ENCODE results near the gene CIZ1. TPM values are rescaled to one million over a fixed set of nuclear protein-coding genes. Genes with fewer than 3 reads are reported as not detected.
"Not testable (repeated sequence)": the region's sequence is repeated elsewhere in the genome, so short reads cannot be mapped to it uniquely, and the experiment has no call there.

CIZ1 gene
- total and polyA plus RNA-seq, 2 donors, result 25.4 to 36.5 TPM

DNA sequence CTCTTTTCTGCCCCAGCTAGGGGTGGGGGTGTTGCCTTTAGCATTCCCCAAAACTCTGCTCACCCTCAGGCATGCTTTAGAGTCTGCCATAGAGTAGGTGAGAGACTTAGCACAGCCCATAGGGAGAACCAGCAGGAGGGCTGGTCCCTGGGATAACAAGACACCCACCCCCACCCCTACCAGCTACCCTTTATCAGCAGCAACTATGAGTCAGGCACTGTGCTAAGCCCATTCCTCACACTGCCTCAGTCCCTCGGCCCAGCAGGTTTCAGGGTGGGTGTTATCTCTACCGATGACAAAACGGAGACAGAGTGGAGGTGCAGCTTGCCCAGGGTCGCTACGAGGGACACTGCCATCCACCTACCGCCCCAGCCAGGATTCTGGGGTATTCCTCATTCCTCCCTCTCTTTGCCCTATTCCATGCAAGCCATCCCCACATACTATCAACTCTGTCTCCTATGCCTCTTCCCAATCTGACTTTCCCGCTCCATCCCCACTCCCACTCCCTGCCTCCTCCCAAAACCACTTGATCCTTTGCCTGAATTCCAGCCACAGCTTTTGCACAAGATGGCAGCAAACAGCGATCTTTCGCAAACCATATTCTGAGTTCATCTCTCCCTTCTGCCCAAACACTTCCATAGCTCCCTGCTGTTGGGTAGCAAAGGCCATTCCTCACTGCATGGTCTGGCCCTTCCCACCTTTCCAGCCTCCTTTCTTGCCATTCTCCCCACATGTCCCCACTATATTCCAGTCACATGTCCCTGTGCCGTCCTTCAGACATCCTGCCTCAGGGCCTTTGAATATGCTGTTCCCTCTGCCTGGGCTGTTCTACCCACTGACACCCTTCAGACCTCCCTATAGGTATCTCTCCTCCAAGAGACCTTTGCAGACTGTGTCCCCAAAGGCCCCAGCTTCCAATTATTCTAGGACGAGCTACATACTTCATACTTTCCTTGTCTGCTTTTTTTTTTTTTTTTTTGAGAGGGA is 5.1 kb downstream of the CIZ1 start:
- Histone ChIP-seq H3K4me3 (ENCODE audit: low read length in 2 of 2) (no peak overlapping the region), H3K27ac (ENCODE audit: low read depth in 1 of 2, low read length in 1 of 2) (no peak overlapping the region), H3K9me3 (ENCODE audit: control insufficient read depth in 2 of 2, insufficient read depth in 1 of 2, low read length in 1 of 2) (no peaks in the 10 kb centered on the region), H3K36me3 (ENCODE audit: control insufficient read depth in 2 of 2, insufficient read depth in 2 of 2, low read length in 1 of 2) (peaks cover 36 to 57% of the 10 kb centered on the region in 2 donors), H3K4me1 (ENCODE audit: control insufficient read depth in 2 of 2, insufficient read depth in 2 of 2, low read length in 2 of 2) (peaks cover 6 to 12% of the 10 kb centered on the region in 2 donors), H3K27me3 (ENCODE audit: control insufficient read depth in 2 of 2, insufficient read depth in 1 of 2, low read length in 1 of 2) (no peaks in the 10 kb centered on the region)
- DNase-seq (ENCODE audit: low read depth in 6 of 9, low spot score in 9 of 9), result no peak
- WGBS, result 98% methylated on average over 11 of the region's 11 CpGs

GRCh38 chr9:128182893-128183588 is 8.3 kb downstream of the CIZ1 start:
- H3K9me3 ChIP-seq (ENCODE audit: control insufficient read depth in 2 of 2, insufficient read depth in 1 of 2, low read length in 1 of 2), result peaks cover 6 to 26% of the 10 kb centered on the region in 2 donors
- H3K27ac ChIP-seq (ENCODE audit: low read depth in 1 of 2, low read length in 1 of 2), result no peak overlapping the region

DNA sequence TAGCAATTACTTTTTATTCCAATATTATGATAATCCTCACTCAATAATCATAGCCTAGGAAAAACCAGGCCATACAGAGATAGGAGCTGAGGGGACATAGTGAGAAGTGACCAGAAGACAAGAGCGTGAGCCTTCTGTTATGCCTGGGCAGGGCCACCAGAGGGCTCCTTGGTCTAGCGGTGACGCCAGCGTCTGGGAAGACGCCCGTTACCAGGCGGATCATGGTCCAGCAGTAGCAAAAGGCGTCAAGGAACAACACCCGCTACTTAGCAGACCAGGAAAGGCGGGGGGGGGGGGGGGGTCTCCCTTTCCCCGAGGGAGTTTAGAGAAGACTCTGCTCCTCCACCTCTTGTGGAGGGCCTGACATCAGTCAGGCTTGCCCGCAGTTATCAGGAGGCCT is 9.9 kb downstream of the CIZ1 start:
- not testable (repeated sequence) for H3K27me3 ChIP-seq (ENCODE audit: control insufficient read depth in 2 of 2, insufficient read depth in 1 of 2, low read length in 1 of 2); H3K4me1 ChIP-seq (ENCODE audit: control insufficient read depth in 2 of 2, insufficient read depth in 2 of 2, low read length in 2 of 2); H3K27ac ChIP-seq (ENCODE audit: low read depth in 1 of 2, low read length in 1 of 2); DNase-seq (ENCODE audit: low read depth in 6 of 9, low spot score in 9 of 9); H3K4me3 ChIP-seq (ENCODE audit: low read length in 2 of 2)
- Histone ChIP-seq H3K9me3 (ENCODE audit: control insufficient read depth in 2 of 2, insufficient read depth in 1 of 2, low read length in 1 of 2) (peaks cover 6 to 29% of the 10 kb centered on the region in 2 donors), H3K36me3 (ENCODE audit: control insufficient read depth in 2 of 2, insufficient read depth in 2 of 2, low read length in 1 of 2) (peaks cover 74 to 76% of the 10 kb centered on the region in 2 donors)
- WGBS, result 78% methylated on average over 12 of the region's 12 CpGs

More at GRCh38 chr9:128182893-128183588, 8.3 kb downstream of the CIZ1 start:
- no peaks in the 10 kb centered on the region for H3K4me1 ChIP-seq (ENCODE audit: control insufficient read depth in 2 of 2, insufficient read depth in 2 of 2, low read length in 2 of 2)
- no peaks in the 10 kb centered on the region for H3K27me3 ChIP-seq (ENCODE audit: control insufficient read depth in 2 of 2, insufficient read depth in 1 of 2, low read length in 1 of 2)
- DNase-seq (ENCODE audit: low read depth in 6 of 9, low spot score in 9 of 9), result no peak
- H3K36me3 ChIP-seq (ENCODE audit: control insufficient read depth in 2 of 2, insufficient read depth in 2 of 2, low read length in 1 of 2), result peaks cover 62 to 69% of the 10 kb centered on the region in 2 donors
- WGBS, result 98% methylated on average over 12 of the region's 12 CpGs
- no peak overlapping the region for H3K4me3 ChIP-seq (ENCODE audit: low read length in 2 of 2)

- DNase-seq (ENCODE audit: low read depth in 6 of 9, low spot score in 9 of 9), result no peak
- peaks cover 6 to 29% of the 10 kb centered on the region in 2 donors for H3K9me3 ChIP-seq (ENCODE audit: control insufficient read depth in 2 of 2, insufficient read depth in 1 of 2, low read length in 1 of 2)
- 98% methylated on average over 8 of the region's 8 CpGs for WGBS
- no peaks in the 10 kb centered on the region for H3K4me1 ChIP-seq (ENCODE audit: control insufficient read depth in 2 of 2, insufficient read depth in 2 of 2, low read length in 2 of 2)
- no peaks in the 10 kb centered on the region for H3K27me3 ChIP-seq (ENCODE audit: control insufficient read depth in 2 of 2, insufficient read depth in 1 of 2, low read length in 1 of 2)
- no peak overlapping the region for H3K4me3 ChIP-seq (ENCODE audit: low read length in 2 of 2)
- no peak overlapping the region for H3K27ac ChIP-seq (ENCODE audit: low read depth in 1 of 2, low read length in 1 of 2)
- H3K36me3 ChIP-seq (ENCODE audit: control insufficient read depth in 2 of 2, insufficient read depth in 2 of 2, low read length in 1 of 2), result peaks cover 76% of the 10 kb centered on the region in 2 donors
Measured at GRCh38 chr9:128180447-128180846, 10.9 kb downstream of the CIZ1 start.

DNA sequence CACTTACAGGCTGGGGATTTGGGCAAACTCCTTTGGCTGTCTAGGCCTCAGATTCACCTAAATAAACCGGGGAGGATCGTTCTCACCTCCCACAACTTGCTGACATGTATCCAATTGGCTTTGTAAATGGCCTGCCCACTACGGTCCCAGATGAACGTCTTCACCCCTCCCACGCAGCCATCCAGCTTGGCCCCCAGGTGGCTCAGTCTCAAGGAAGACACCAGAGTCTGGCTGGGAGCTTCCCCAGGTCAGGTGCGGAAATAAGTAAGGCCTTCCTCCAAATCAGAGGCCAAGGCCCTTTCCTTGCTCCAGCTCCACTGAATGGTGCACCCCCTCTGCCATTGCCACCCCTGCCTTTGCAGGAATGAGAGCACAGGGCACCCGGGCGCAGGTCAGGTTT is 11.4 kb downstream of the CIZ1 start:
- Histone ChIP-seq H3K27ac (ENCODE audit: low read depth in 1 of 2, low read length in 1 of 2) (no peak overlapping the region), H3K4me1 (ENCODE audit: control insufficient read depth in 2 of 2, insufficient read depth in 2 of 2, low read length in 2 of 2) (no peaks in the 10 kb centered on the region)
- DNase-seq (ENCODE audit: low read depth in 6 of 9, low spot score in 9 of 9), result no peak

GRCh38 chr9:128178806-128179431 is 12.5 kb downstream of the CIZ1 start:
- Histone ChIP-seq H3K36me3 (ENCODE audit: control insufficient read depth in 2 of 2, insufficient read depth in 2 of 2, low read length in 1 of 2) (peaks cover 76 to 81% of the 10 kb centered on the region in 2 donors), H3K4me3 (ENCODE audit: low read length in 2 of 2) (no peak overlapping the region), H3K4me1 (ENCODE audit: control insufficient read depth in 2 of 2, insufficient read depth in 2 of 2, low read length in 2 of 2) (no peaks in the 10 kb centered on the region), H3K27ac (ENCODE audit: low read depth in 1 of 2, low read length in 1 of 2) (no peak overlapping the region), H3K9me3 (ENCODE audit: control insufficient read depth in 2 of 2, insufficient read depth in 1 of 2, low read length in 1 of 2) (peaks cover 6 to 29% of the 10 kb centered on the region in 2 donors), H3K27me3 (ENCODE audit: control insufficient read depth in 2 of 2, insufficient read depth in 1 of 2, low read length in 1 of 2) (no peaks in the 10 kb centered on the region)
- no peak for DNase-seq (ENCODE audit: low read depth in 6 of 9, low spot score in 9 of 9)
- WGBS, result 98% methylated on average over 11 of the region's 11 CpGs

More for the DNA sequence above, 11.4 kb downstream of the CIZ1 start:
- H3K27me3 ChIP-seq (ENCODE audit: control insufficient read depth in 2 of 2, insufficient read depth in 1 of 2, low read length in 1 of 2), result no peaks in the 10 kb centered on the region
- H3K4me3 ChIP-seq (ENCODE audit: low read length in 2 of 2), result no peak overlapping the region
- peaks cover 73 to 76% of the 10 kb centered on the region in 2 donors for H3K36me3 ChIP-seq (ENCODE audit: control insufficient read depth in 2 of 2, insufficient read depth in 2 of 2, low read length in 1 of 2)
- peaks cover 6 to 29% of the 10 kb centered on the region in 2 donors for H3K9me3 ChIP-seq (ENCODE audit: control insufficient read depth in 2 of 2, insufficient read depth in 1 of 2, low read length in 1 of 2)
- WGBS, result over 99% methylated on average over 8 of the region's 8 CpGs

DNA sequence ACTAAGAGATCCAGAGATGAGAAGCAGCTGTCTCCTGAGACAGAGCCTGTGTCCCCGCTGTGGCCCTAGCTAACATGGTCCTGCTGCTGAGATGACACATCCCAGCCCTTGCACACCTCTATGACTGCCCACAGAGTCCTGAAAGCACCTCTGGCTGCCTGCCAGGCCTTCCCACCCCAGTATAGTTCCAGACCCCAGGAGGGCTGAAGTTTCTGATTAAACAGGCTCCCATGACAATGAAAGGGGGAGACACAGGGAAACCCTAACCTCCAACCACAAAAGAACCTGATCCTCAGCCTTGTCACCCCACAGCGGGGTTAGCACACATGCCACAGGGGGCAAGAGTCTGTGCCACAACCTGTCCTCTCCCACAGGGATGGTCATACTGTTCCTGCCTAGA is 15.6 kb downstream of the CIZ1 start:
- H3K9me3 ChIP-seq (ENCODE audit: control insufficient read depth in 2 of 2, insufficient read depth in 1 of 2, low read length in 1 of 2), result peaks cover 6 to 28% of the 10 kb centered on the region in 2 donors
- WGBS, result 95% methylated on average over 2 of the region's 2 CpGs
- no peaks in the 10 kb centered on the region for H3K4me1 ChIP-seq (ENCODE audit: control insufficient read depth in 2 of 2, insufficient read depth in 2 of 2, low read length in 2 of 2)
- H3K36me3 ChIP-seq (ENCODE audit: control insufficient read depth in 2 of 2, insufficient read depth in 2 of 2, low read length in 1 of 2), result peaks cover 59 to 66% of the 10 kb centered on the region in 2 donors
- H3K4me3 ChIP-seq (ENCODE audit: low read length in 2 of 2), result no peak overlapping the region
- H3K27me3 ChIP-seq (ENCODE audit: control insufficient read depth in 2 of 2, insufficient read depth in 1 of 2, low read length in 1 of 2), result no peaks in the 10 kb centered on the region
- DNase-seq (ENCODE audit: low read depth in 6 of 9, low spot score in 9 of 9), result no peak
- H3K27ac ChIP-seq (ENCODE audit: low read depth in 1 of 2, low read length in 1 of 2), result no peak overlapping the region

GRCh38 chr9:128175102-128175563 is 16.2 kb downstream of the CIZ1 start:
- Histone ChIP-seq H3K27ac (ENCODE audit: low read depth in 1 of 2, low read length in 1 of 2) (no peak overlapping the region), H3K9me3 (ENCODE audit: control insufficient read depth in 2 of 2, insufficient read depth in 1 of 2, low read length in 1 of 2) (peaks cover 6 to 22% of the 10 kb centered on the region in 2 donors), H3K4me3 (ENCODE audit: low read length in 2 of 2) (no peak overlapping the region), H3K27me3 (ENCODE audit: control insufficient read depth in 2 of 2, insufficient read depth in 1 of 2, low read length in 1 of 2) (no peaks in the 10 kb centered on the region), H3K4me1 (ENCODE audit: control insufficient read depth in 2 of 2, insufficient read depth in 2 of 2, low read length in 2 of 2) (no peaks in the 10 kb centered on the region), H3K36me3 (ENCODE audit: control insufficient read depth in 2 of 2, insufficient read depth in 2 of 2, low read length in 1 of 2) (peaks cover 53 to 60% of the 10 kb centered on the region in 2 donors)
- no peak for DNase-seq (ENCODE audit: low read depth in 6 of 9, low spot score in 9 of 9)
- whole genome bisulfite sequencing, result 98% methylated on average over 8 of the region's 8 CpGs
